ENCODE measurements around the gene CACNA1S.

DNA sequence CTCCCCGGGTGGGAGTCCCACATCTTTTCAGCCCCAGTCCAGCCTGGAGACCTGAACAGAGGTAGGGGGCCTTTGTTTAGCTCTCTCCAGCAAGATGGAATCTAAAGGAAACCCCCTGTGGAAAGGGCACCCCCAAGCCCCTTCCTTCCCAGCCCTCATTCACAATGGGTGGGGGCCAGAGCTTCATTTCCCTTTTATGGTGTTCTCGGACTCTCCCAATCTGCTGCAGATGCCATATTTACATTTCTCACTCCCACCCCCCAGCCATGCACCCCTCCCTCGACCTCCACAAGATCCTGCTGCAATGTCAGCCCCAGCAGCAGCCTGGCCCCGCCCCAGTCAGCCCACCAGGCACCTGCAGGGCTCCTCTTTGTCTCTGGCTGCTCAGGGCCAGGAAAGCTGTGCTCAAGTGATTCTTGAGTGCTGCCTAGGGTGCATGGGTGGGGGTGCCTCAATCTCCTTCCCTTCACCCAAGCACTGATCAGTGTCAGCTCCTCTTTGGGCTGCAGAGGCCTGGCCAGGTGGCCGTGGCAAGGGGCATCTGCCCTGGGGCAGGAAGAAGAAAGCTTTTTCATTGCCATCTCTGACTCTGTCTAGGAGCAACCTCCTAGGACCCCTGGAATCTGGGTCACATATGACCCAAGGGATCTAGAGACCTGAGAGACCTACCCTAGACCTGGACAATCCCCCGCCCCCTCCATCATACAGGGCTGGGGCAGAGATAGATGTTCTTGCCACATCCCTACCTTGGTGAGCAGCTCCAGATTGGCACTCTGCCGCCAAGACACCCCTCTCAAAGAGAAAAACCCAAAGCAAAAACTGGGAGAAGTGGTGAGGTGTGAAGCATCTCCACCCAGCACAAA, 90.4 kb downstream of the CACNA1S start:
- TF ChIP-seq, protein P1, sequence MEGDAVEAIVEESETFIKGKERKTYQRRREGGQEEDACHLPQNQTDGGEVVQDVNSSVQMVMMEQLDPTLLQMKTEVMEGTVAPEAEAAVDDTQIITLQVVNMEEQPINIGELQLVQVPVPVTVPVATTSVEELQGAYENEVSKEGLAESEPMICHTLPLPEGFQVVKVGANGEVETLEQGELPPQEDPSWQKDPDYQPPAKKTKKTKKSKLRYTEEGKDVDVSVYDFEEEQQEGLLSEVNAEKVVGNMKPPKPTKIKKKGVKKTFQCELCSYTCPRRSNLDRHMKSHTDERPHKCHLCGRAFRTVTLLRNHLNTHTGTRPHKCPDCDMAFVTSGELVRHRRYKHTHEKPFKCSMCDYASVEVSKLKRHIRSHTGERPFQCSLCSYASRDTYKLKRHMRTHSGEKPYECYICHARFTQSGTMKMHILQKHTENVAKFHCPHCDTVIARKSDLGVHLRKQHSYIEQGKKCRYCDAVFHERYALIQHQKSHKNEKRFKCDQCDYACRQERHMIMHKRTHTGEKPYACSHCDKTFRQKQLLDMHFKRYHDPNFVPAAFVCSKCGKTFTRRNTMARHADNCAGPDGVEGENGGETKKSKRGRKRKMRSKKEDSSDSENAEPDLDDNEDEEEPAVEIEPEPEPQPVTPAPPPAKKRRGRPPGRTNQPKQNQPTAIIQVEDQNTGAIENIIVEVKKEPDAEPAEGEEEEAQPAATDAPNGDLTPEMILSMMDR (IDR thresholded peaks at IDR 0.05): no peak
- no peak for TF ChIP-seq POLR2A (IDR thresholded peaks at IDR 0.05)
- TF ChIP-seq POLR2AphosphoS5 (IDR thresholded peaks at IDR 0.05): no peak
